Activated T-cell treated with anti-CD3 and anti-CD28 coated beads, Interleukin-2, amount 50 U/mL, for 4 hours (primary cell): ENCODE results near the gene ATL3. TPM values are rescaled to one million over a fixed set of nuclear protein-coding genes. Genes with fewer than 3 reads are reported as not detected.
"Not testable (repeated sequence)": the region's sequence is repeated elsewhere in the genome, so short reads cannot be mapped to it uniquely, and the experiment has no call there.

Experiments used
- ATAC-seq, 2 donors: fragments of 200-7000 bp; cut with Tn5 transposase; one replicate each; pipeline ENCODE4 v1.10.0; 2021
- DNase-seq: peaks from one replicate; pipeline ENCODE4 v3.0.0-alpha.2; 2020
- H3K27me3 Mint-ChIP-seq: one replicate; pipeline ENCODE4 v1.8.0; 2021; ENCODE audit warnings: low read depth, mixed read lengths
- H3K36me3 Mint-ChIP-seq: one replicate; pipeline ENCODE4 v1.8.0; 2022; ENCODE audit warnings: mixed read lengths; ENCODE audit not compliant: insufficient read depth
- H3K4me1 Mint-ChIP-seq: one replicate; pipeline ENCODE4 v1.8.0; 2021; ENCODE audit warnings: low read depth, mixed read lengths
- H3K4me3 Mint-ChIP-seq: one replicate; pipeline ENCODE4 v1.8.0; 2021; ENCODE audit warnings: mild to moderate bottlenecking, moderate library complexity, mixed read lengths
- H3K9me3 Mint-ChIP-seq: one replicate; pipeline ENCODE4 v1.8.0; 2021; ENCODE audit warnings: mixed read lengths
- total RNA-seq, 3 donors: library from RNA; stranded (reverse); gene quantifications; one replicate each; pipeline ENCODE4 v1.2.1, GENCODE V29; 2021

The ATL3 gene
- total RNA-seq, 3 donors from 2014 or later: 49.1 to 52.5 (median 49.8) TPM

DNA sequence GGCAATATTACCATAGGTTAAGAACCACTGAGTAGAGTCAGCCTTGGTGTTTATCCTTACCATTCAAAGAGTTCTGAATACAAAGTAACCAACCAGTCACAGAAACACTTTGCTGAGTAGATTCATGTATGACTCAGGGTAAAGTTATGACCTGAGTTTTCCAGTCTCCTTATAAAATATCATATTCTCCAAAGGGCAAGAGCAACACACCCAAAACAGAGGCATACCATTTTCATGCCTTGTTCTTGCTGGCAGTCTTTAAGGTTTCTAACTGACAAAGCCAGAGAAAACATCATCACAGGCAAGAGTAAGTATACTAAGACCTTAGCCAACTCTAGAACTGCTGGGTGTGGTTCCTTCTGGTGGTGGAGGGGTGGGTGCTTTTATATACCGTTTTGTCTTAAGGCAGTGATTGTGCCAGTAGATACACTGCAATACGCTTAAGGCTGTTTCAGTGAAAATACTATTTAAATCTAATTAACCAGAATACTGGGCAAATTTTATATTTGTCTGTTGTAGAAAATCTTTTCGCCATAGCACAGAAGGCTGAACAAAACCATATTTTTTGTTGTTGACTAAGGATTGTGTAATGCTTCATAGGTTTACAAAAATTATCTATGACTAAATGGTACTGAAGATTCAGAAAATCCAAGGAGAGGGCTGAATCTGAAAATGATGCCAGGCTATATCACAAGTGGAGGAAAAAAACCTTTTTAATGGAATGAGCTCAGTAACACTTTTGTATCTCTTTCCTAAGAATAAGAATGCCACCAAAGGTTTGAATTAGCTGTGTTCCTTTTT is 3.0 kb downstream of the ATL3 start:
- DNase-seq (no peak), ATAC-seq (peak; percentile 42 to 55)
- Mint-ChIP-seq H3K36me3 (peaks cover 4% of the 10 kb centered on the region), H3K4me1 (peaks cover 42% of the 10 kb centered on the region), H3K4me3 (no peak overlapping the region), H3K27me3 (no peaks in the 10 kb centered on the region), H3K9me3 (no peaks in the 10 kb centered on the region)

- Mint-ChIP-seq H3K27me3 (no peaks in the 10 kb centered on the region), H3K4me1 (peaks cover 42% of the 10 kb centered on the region), H3K4me3 (no peak overlapping the region), H3K36me3 (peaks cover 4% of the 10 kb centered on the region), H3K9me3 (no peaks in the 10 kb centered on the region)
- DNase-seq (no peak), ATAC-seq (no peak)
Measured at GRCh38 chr11:63666874-63667273, 4.3 kb downstream of the ATL3 start.

DNA sequence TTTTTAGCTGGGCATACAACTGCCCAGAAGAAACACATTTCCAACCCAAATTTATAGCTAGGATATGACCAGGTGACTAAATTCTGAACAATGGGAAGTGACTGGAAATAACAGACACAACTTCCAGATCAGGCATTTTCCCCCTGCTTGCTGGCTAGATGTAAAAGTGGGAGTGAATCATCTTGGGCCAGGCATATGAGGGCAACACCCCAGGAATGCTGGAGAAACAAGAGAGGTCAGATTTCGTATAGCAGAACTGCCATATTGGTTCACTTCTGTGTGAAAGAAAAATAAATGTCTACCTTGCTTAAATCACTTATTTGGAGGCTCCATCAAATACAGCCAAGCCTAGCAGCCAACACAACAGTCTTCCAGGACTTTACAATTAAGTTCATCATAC is 7.4 kb downstream of the ATL3 start:
- Mint-ChIP-seq H3K4me1 (peaks cover 49% of the 10 kb centered on the region), H3K4me3 (no peak overlapping the region), H3K9me3 (no peaks in the 10 kb centered on the region), H3K36me3 (no peaks in the 10 kb centered on the region), H3K27me3 (no peaks in the 10 kb centered on the region)
- ATAC-seq (no peak), DNase-seq (no peak)

- no peak for ATAC-seq
- H3K27me3 Mint-ChIP-seq: no peaks in the 10 kb centered on the region
Measured at GRCh38 chr11:63660972-63661371, 10.2 kb downstream of the ATL3 start.

GRCh38 chr11:63652671-63653070 is 18.5 kb downstream of the ATL3 start:
- H3K9me3 Mint-ChIP-seq: no peaks in the 10 kb centered on the region
- H3K4me3 Mint-ChIP-seq: no peak overlapping the region
- ATAC-seq (no peak), DNase-seq (no peak)
- no peaks in the 10 kb centered on the region for H3K27me3 Mint-ChIP-seq
- H3K4me1 Mint-ChIP-seq: peaks cover 15% of the 10 kb centered on the region
- peaks cover 31% of the 10 kb centered on the region for H3K36me3 Mint-ChIP-seq

More at GRCh38 chr11:63660972-63661371, 10.2 kb downstream of the ATL3 start:
- Mint-ChIP-seq H3K4me1 (peaks cover 37% of the 10 kb centered on the region), H3K36me3 (peaks cover 6% of the 10 kb centered on the region), H3K4me3 (no peak overlapping the region), H3K9me3 (no peaks in the 10 kb centered on the region)
- no peak for DNase-seq

DNA sequence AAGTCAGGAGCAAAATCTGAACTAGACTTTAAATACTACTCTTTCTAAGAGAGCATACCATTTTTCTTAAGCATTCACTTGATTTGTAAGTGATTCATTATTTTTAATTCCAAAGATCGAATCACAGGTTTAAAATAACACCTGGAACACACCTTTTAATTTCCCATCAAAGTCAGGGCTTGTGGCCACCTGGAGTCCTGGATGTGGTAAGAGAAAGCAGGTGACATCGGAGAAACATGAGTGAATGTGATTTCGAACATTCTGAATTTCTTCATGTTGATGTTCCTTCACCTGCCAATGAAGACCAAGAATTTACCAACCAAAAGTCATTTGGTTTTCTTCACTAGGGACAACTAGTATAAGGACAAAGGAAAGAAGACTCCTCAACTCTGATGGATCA is 28.0 kb downstream of the ATL3 start:
- peaks cover 6% of the 10 kb centered on the region for H3K4me1 Mint-ChIP-seq
- H3K27me3 Mint-ChIP-seq: no peaks in the 10 kb centered on the region
- no peaks in the 10 kb centered on the region for H3K9me3 Mint-ChIP-seq
- DNase-seq (no peak), ATAC-seq (no peak)
- no peak overlapping the region for H3K4me3 Mint-ChIP-seq
- H3K36me3 Mint-ChIP-seq: peaks cover 26% of the 10 kb centered on the region

DNA sequence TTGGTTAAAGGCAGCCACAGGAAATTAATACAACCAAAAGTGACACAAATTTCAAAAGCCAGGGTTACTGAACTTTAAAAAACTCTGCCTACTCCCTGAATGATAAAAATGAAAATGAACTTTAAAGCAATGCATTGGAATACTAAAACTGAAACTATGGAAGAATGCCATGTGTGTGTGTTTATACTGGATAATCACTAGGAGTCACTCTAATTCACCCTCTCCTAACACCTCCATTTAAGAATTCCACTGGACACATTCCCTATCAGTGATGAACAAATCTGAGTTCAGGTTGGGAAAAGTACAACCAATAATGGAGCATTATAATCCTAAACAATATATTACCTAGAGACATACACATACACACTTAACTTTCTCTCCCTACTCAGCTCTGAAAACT is 29.4 kb downstream of the ATL3 start:
- ATAC-seq: no peak
- no peaks in the 10 kb centered on the region for H3K27me3 Mint-ChIP-seq
- peaks cover 12% of the 10 kb centered on the region for H3K4me1 Mint-ChIP-seq
- peaks cover 20% of the 10 kb centered on the region for H3K36me3 Mint-ChIP-seq
- DNase-seq: no peak
- H3K4me3 Mint-ChIP-seq: no peak overlapping the region
- H3K9me3 Mint-ChIP-seq: no peaks in the 10 kb centered on the region

- H3K36me3 Mint-ChIP-seq: peaks cover 25% of the 10 kb centered on the region
Measured at GRCh38 chr11:63639199-63639832, 31.9 kb downstream of the ATL3 start.

GRCh38 chr11:63638436-63638835 is 32.7 kb downstream of the ATL3 start:
- Mint-ChIP-seq H3K36me3 (peaks cover 23% of the 10 kb centered on the region), H3K4me1 (peaks cover 12% of the 10 kb centered on the region)
- not testable (repeated sequence) for DNase-seq, ATAC-seq, H3K4me3 Mint-ChIP-seq, H3K27me3 Mint-ChIP-seq, H3K9me3 Mint-ChIP-seq

More at GRCh38 chr11:63639199-63639832, 31.9 kb downstream of the ATL3 start:
- H3K9me3 Mint-ChIP-seq: no peaks in the 10 kb centered on the region
- ATAC-seq: no peak
- no peak overlapping the region for H3K4me3 Mint-ChIP-seq
- H3K4me1 Mint-ChIP-seq: peaks cover 12% of the 10 kb centered on the region
- DNase-seq: no peak
- no peaks in the 10 kb centered on the region for H3K27me3 Mint-ChIP-seq

DNA sequence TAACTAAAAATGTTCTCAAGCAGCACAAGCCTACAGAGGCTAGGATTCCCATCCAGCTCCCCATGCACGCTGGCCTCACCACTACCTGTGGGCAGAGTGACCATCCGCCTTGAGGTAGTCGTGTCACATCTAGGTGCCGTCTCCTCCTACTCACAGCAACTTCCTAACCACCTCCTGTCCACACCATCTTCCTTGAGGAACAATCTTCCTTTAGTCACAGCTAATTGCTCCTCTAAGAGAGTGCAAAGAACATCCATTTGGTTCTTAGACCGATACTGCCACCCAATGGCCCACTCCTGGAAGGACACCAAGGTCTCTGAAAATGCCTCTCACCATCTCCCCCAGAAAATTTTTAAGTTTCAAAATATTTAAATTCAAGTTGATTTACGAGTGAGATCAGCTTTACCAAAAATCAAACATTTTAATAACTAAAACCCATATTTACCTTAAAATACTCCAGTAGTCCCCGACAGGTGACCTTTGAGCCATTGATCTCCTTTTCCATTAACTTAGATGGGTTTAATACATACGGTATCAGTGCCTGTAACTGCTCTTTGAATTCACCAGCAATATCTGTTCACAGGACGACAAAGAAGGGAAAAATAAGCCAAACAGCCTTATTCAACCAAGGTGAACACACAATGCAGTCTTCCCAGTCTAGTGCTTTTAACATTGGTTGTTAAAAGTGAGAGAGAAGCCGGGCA is 35.3 kb downstream of the ATL3 start:
- Mint-ChIP-seq H3K27me3 (no peaks in the 10 kb centered on the region), H3K4me1 (peaks cover 14% of the 10 kb centered on the region), H3K9me3 (no peaks in the 10 kb centered on the region), H3K4me3 (no peak overlapping the region), H3K36me3 (peaks cover 25% of the 10 kb centered on the region)
- DNase-seq: peak; percentile 67
- peak in 1 of 2 donors; percentile 67 for ATAC-seq

DNA sequence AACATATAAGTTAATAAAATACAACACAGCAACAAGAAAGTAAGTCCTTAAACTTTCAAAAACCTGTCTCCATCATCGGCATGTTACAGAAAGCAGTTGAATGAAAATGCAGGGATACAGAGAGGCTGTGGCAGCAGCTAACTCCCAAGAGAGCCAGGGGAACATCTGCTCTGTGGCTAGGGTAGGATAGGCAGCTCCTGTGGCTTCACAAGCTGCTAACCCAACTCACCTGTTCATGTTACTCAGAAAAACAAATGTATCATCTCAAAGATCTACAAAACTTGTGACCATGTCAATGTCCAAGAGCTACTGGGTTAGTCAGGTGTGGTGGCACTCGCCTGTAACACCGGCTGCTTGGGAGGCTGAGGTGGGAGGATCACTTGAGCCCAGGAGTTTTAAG is 41.8 kb downstream of the ATL3 start:
- Mint-ChIP-seq H3K4me1 (peaks cover 4% of the 10 kb centered on the region), H3K9me3 (no peaks in the 10 kb centered on the region), H3K4me3 (no peak overlapping the region), H3K36me3 (peaks cover 29% of the 10 kb centered on the region), H3K27me3 (no peaks in the 10 kb centered on the region)
- ATAC-seq: no peak
- no peak for DNase-seq

DNA sequence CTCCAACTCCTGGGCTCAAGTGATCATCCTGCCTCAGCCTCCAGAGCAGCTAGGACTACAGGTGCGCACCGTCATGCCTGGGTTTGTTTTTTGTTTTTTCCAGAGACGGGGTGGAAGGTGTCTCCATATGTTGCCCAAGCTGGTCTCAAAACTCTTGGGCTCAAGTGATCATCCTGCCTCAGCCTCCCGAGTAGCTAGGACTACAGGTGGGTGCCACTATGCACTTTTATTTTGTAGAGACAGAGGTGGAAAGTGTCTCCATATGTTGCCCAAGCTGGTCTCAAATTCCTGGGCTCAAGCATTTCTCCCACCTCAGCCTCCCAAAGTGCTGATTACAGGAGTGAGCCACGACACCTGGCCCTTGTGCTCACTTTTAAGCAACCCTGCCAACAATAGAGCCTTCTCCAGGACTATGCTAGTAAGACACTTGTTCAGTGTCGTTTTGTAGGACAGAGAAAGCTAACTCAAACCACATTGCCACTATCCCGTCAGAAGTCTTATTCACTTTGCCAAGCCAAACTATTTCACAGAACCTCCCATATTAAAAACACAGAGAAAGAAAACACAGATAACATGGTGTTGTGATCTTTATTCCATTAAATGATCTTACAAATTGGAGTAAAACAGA is 47.5 kb downstream of the ATL3 start:
- H3K4me3 Mint-ChIP-seq: no peak overlapping the region
- H3K9me3 Mint-ChIP-seq: no peaks in the 10 kb centered on the region
- peaks cover 5% of the 10 kb centered on the region for H3K36me3 Mint-ChIP-seq
- DNase-seq: no peak
- H3K4me1 Mint-ChIP-seq: peaks cover 4% of the 10 kb centered on the region
- no peaks in the 10 kb centered on the region for H3K27me3 Mint-ChIP-seq
- ATAC-seq: no peak

DNA sequence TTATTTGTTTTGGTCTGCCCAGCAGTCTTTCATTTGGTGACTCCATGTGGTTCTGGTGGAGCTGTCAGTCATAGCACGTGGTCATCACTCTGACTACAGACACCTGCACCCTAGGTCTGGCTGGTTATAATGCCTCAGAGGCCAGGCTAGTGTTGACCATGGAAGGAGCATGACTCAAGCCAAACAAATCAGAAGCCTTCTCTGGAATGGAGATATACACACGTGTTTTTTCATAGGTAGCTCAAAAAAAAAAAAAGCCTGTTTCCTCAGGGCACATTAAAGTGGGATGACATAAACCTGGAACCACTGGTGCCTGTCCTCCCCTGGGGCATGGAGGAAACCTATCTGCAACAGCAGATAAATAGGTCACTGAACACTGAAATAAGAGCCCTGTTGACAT is 48.9 kb downstream of the ATL3 start:
- Mint-ChIP-seq H3K4me1 (peaks cover 4% of the 10 kb centered on the region), H3K9me3 (no peaks in the 10 kb centered on the region), H3K36me3 (no peaks in the 10 kb centered on the region), H3K27me3 (no peaks in the 10 kb centered on the region), H3K4me3 (no peak overlapping the region)
- DNase-seq: no peak
- ATAC-seq: no peak

GRCh38 chr11:63621071-63621470 is 50.1 kb downstream of the ATL3 start:
- Mint-ChIP-seq H3K27me3 (no peaks in the 10 kb centered on the region), H3K4me1 (peaks cover 4% of the 10 kb centered on the region), H3K4me3 (no peak overlapping the region), H3K9me3 (no peaks in the 10 kb centered on the region), H3K36me3 (no peaks in the 10 kb centered on the region)
- ATAC-seq: no peak
- DNase-seq: no peak
